Fibroblast of gingiva (primary cell): ENCODE results near the gene UBXN11.

Experiments used
- DNase-seq: peaks from one replicate; pipeline ENCODE4 v3.0.0-alpha.2; 2011; ENCODE audit warnings: low read depth

UBXN11 gene, protein sequence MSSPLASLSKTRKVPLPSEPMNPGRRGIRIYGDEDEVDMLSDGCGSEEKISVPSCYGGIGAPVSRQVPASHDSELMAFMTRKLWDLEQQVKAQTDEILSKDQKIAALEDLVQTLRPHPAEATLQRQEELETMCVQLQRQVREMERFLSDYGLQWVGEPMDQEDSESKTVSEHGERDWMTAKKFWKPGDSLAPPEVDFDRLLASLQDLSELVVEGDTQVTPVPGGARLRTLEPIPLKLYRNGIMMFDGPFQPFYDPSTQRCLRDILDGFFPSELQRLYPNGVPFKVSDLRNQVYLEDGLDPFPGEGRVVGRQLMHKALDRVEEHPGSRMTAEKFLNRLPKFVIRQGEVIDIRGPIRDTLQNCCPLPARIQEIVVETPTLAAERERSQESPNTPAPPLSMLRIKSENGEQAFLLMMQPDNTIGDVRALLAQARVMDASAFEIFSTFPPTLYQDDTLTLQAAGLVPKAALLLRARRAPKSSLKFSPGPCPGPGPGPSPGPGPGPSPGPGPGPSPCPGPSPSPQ

GRCh38 chr1:26306290-26307229 lies at the start of gene UBXN11:
TSS of gene UBXN11 (minus strand) at chr1:26306636. CDS start at chr1:26302883, 3,753 bp downstream.
- peak; percentile 85 for DNase-seq

- no peak for DNase-seq
Observed at GRCh38 chr1:26356106-26356505, 49.7 kb upstream of the UBXN11 start.

- DNase-seq: no peak
Observed at GRCh38 chr1:26354972-26355371, 48.5 kb upstream of the UBXN11 start.

DNA sequence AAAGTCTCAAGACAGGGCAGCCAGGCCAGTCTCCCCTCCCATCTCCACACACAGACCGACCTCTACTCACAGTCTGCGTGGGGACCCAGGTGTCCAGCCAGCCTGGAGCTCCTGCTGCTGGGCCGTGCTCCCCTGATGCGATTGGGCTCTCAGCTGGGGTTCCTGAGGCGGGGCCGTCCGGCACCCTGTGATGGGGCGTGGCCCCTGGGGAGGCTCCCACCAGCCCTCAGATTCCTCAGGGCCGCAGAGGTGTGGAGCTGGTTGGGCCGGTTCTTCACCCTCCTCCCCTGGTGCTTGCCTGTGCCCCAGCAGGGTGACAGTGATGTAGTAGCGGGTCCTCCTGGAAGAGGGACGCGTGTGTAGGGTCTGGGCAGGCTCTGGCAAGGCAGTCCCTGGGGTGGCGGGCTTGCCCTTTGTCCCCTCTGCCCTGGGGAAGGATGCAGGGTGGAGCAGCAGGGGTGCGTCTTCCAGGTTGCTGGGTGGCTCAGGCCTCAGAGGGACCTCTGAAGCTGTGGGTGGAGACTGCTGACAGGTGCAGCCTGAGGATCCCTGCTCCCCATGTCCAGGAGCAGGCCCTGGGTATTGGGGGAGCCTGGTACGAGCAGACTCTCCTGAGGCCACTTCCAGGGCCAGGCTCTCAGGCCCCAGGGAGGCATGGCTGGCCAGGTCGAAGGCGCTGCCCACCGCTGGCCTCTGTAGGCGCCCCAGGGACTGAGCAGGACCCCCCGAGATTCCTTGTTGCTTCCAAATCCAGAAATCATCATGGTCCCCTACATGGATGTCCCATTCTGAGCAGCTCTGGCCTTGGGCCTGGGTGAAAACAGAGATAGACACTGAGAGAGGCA lies 47.8 kb upstream of the UBXN11 start, which contains the start of gene CRYBG2:
CRYBG2 (minus strand) TSS at position 155 of the 845 bp plus-strand sequence. CDS start 7,473 bp downstream, outside the sequence.
- DNase-seq: no peak

- DNase-seq: no peak
Observed at GRCh38 chr1:26353210-26353859, 46.9 kb upstream of the UBXN11 start.

- no peak for DNase-seq
Observed at GRCh38 chr1:26352338-26352679, 45.9 kb upstream of the UBXN11 start.

DNA sequence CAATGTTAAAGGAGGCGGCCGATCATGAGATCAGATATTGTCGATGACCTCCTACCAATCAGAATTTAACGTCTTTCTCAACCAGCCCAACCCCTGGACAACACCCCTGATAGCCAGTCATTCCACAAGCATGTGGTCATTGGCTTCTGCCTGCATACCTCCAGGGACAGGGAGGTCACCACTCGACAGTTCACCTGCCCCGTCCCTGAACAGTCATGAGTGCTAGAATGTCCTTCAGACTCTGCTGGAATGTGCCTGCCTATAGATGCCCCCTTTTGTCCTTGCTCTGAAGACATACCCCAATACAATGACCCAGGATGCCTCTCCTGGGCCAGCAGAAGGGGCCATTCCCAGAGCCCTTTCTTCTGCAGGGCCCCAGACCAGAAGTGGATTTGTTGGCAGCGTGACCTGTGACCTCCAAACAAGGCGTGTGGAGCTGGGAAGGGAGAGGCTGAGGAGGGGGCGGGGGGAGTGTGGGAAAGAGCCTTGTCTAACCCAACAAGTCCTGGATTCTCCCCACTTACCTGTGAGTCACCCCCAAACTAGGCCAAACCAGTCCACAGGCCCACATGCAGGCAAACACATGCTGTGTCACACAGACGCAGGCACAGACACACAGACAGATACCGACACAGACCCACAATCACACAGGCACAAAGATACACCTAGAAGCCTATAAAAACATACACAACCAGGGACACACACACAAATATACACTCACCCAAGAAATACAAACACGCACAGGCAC lies 45.3 kb upstream of the UBXN11 start:
- DNase-seq: no peak

DNA sequence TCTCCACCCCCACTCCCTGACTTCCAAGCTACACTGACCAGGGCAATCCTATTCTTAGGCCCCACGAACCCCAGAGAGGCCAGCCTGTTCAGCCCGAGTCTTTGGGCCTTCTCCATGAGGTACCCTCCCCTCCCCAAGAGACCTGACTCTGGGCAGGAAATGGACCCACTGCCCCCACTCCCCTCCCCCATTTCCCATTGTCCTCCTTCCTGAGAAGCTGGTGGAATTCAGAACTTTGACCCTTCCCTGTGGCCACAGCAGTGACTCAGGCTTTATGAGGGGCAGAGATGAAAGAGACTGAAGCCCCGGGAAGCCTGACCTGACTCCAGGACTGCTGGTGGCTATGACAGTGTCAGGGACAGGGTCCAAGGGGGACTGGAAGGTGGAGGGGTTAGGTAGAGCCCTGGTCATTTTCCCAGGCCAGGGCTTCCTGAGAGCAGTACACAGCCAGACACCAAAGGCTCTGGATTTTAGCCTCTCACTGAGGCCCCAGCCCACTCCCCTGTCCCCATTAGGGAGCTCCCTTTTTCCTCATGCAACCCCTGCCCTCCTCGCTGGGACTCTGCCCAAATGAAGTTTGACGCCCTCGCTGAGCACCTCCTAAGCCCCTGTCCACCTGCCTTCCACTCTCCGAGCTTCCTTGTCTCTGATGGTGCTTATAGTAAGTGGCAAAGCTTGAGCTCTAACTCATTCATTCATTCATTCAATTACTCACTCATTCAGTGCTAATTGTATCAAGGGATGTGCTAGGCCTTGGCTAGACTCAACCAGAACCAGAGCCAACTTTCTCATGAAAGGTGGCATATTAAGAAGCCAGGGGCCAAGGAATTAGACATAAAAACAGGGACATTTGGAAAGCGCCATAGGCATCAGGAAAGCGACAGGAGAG lies 44.5 kb upstream of the UBXN11 start:
- DNase-seq: no peak

GRCh38 chr1:26350343-26350700 lies 43.9 kb upstream of the UBXN11 start:
- no peak for DNase-seq

- DNase-seq: no peak
Observed at GRCh38 chr1:26349877-26350244, 43.4 kb upstream of the UBXN11 start.

- DNase-seq: peak; percentile 18
Observed at GRCh38 chr1:26349188-26349876, 42.9 kb upstream of the UBXN11 start.

DNA sequence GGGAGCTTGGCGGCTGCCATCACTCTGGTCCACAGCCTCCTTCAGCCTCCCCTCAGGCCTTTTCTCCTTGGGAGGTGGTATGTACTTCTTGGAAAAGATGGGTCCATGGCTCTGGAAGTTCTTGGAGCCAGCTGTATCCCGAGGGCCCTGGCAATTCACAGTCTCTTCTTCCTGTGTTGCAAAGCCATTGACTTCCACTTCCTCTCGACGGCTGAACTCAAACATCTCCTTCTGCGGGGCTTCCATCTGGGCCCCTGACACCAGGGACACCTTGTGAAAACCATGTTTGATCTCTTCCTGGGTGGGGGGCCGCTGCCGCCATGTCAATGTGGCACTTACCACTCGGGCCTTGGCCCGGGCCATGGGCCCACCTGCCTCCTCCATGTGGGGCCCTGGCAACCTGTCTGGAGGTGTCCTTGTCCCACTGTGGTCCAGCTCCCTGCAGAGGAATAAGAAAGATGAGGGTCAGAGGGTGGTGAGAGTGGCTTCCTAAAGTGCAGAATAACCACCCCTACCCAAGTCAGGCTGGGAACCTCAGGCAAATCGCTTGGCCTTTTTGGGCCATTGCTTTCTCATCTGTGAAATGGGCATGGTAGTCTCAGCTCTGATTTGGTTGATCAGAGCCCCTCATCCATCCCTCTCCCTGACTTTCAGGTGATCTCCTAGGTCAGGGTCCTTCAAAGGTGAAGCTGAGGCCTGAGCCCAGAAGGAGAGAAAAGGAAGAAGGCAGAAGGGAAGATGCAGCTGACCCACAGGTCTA lies 40.0 kb upstream of the UBXN11 start:
- DNase-seq: no peak

DNA sequence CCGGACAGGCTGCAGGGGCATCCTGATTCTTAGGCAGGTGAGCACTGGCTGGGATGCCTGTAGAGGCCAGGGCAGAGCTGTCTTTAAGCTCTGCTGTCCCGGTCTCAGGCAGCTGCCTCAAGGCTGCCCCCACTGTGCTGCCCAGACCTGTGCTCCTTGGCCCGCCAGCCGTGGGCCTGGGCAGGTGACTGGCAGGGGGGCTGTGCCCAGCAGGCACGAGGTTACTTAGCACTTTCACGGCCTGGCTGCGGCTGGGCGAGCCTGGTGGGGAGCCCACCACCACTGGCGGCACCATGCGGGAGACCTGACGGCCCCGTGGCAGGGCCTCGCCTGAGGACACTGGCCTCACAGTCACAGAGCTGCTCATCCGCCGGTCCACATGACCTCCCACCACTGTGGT lies 39.3 kb upstream of the UBXN11 start:
- DNase-seq: no peak

DNA sequence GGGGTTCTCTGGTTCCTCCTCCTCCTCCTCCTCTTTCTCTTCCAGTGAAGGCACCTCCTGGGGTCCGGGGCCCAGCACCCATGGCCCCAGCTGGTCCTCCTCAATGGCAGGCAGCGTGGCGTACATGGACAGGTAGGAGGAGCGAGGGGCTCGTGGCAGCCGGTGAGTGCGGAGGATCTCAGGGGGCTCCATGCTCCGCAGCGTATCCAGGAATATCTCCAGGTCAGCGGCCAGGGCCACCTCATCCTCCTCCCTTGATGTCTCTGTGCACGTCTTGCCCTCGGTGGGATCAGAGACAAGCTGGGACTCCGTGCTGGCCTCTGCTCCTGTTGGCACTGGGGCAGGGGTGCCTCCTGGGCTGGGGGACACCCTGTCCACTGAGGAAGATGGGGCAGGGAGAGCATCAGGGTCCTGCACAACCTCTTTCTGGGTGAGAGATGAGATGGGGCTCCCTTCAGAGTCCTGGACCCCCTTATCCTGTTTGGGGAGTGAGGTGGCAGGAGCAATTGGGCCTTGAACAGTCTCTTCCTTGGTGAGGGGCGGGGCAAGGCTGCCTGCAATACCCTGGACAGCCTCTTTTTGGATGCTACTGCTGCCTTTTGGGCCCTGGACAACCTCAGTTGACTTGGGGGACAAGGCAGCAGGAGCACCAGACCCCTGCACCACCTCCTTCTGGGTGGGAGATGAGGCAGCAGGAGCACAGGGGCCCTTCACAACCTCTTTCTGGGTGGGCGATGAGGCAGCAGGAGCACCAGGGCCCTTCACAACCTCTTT lies 37.9 kb upstream of the UBXN11 start:
- no peak for DNase-seq

GRCh38 chr1:26340047-26340481 lies 33.6 kb upstream of the UBXN11 start:
- DNase-seq: no peak

GRCh38 chr1:26338670-26339069 lies 32.2 kb upstream of the UBXN11 start:
- no peak for DNase-seq

- no peak for DNase-seq
Observed at GRCh38 chr1:26337625-26338024, 31.2 kb upstream of the UBXN11 start.

- no peak for DNase-seq
Observed at GRCh38 chr1:26337206-26337535, 30.7 kb upstream of the UBXN11 start.
